MV-4-11 (cell line): ENCODE results near the gene HPS5.
"Not testable (repeated sequence)": the region's sequence is repeated elsewhere in the genome, so short reads cannot be mapped to it uniquely, and the experiment has no call there.

Source experiments
- DNase-seq: peaks from one replicate; lab custom pipeline; 2025; lab: John Stamatoyannopoulos, UW

The HPS5 gene, protein sequence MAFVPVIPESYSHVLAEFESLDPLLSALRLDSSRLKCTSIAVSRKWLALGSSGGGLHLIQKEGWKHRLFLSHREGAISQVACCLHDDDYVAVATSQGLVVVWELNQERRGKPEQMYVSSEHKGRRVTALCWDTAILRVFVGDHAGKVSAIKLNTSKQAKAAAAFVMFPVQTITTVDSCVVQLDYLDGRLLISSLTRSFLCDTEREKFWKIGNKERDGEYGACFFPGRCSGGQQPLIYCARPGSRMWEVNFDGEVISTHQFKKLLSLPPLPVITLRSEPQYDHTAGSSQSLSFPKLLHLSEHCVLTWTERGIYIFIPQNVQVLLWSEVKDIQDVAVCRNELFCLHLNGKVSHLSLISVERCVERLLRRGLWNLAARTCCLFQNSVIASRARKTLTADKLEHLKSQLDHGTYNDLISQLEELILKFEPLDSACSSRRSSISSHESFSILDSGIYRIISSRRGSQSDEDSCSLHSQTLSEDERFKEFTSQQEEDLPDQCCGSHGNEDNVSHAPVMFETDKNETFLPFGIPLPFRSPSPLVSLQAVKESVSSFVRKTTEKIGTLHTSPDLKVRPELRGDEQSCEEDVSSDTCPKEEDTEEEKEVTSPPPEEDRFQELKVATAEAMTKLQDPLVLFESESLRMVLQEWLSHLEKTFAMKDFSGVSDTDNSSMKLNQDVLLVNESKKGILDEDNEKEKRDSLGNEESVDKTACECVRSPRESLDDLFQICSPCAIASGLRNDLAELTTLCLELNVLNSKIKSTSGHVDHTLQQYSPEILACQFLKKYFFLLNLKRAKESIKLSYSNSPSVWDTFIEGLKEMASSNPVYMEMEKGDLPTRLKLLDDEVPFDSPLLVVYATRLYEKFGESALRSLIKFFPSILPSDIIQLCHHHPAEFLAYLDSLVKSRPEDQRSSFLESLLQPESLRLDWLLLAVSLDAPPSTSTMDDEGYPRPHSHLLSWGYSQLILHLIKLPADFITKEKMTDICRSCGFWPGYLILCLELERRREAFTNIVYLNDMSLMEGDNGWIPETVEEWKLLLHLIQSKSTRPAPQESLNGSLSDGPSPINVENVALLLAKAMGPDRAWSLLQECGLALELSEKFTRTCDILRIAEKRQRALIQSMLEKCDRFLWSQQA

DNA sequence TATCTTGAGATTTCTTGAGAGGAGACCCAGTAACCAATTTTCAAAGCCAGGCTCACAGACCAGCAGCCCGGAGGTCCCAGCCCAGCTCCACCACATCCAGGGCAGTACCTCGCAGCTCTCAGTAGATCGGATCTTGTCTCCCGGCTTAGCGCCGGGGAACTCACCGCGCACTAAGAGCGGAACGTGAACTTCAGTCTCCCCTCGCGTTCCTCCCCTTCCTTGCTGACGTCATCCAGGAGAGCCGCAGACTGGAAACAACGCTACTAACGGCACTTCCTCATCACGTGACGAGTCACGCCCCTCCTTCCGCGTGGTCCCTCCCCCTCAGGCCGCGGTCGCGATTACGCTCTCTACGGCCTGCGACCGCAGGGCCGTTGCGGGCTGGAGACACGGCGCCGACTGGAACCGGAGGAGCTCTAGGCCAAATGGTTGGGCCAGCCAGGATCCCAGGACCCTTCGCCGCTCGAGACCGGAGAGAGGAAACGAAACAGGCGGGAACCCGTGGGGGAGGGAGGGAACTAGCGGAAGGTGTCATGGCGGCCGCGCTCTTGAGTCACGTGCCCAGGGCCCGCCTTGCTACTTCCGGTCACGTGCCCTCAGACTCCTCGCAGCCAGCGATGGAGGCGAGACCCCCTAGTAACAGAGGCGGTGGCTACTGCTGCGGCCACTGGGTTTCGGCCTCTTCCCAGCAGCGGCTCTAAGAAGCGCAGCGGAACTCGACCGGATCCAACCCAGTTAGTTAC lies at the start of gene HPS5, which contains the start of gene GTF2H1:
Gene HPS5, minus strand, starts transcription at position 172 of the 743 bp plus-strand sequence. CDS start 4,282 bp downstream, outside the sequence.
Gene GTF2H1, plus strand, starts transcription at position 599 of the 743 bp plus-strand sequence. CDS start 10,508 bp downstream, outside the sequence.
- peak; percentile 97 for DNase-seq

DNA sequence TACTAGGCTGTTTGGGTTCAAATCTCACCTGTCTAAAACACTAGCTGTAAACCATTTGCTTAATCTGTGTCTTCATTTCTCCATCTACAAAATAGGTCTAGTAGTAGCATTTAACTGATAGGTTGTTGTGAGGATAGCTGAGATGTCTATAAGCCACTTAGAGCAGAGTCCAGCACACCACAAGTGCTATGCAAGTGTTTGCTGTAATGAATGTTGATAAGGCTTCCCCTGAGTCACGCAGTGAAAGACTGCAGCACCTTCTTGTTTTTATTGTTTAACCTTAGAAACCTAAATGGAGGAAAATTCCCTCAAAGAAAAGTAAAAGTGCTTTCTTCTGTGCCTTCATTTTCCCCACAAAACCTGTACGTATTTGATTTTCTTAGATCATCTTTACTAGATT lies 49.3 kb upstream of the HPS5 start:
- no peak for DNase-seq

DNA sequence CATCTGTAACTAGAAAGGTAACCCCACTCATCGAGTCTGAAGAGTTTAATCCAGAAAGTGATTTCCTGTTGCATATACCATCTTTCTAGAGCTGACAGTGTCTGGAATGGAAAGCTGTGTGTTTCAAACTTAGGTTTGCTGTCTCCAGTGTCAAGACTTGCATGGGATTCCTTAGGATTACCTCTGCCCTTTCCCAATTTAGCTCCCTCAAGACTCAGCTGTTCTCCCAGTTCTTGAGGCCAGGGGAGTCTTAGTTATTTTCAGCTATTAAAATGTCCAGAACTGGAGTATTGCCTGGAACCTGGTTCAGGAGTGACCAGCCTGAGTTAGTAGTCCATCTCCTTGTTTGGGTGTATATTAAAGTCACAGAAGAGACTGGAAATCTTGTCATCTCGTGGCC lies 47.5 kb upstream of the HPS5 start:
- no peak for DNase-seq

DNA sequence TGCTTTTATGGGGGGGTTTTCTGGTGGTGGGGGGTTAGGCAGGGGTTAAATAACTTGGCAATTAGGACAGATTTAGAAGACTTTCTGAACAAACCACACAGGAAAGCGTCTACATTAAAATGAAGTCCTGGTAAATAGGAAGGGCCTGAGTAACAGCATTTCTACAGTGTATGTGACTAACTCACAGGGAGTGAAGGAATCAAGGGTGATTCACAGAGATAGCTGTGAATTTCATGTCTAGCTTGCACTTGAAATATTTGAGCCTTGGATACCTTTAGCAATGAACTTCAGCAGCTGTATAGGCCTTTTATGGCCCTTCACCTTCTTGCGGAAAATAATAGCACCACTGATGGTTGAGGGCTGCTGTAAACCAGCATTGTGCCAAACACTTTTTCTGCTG lies 46.3 kb upstream of the HPS5 start:
- DNase-seq, result no peak

DNA sequence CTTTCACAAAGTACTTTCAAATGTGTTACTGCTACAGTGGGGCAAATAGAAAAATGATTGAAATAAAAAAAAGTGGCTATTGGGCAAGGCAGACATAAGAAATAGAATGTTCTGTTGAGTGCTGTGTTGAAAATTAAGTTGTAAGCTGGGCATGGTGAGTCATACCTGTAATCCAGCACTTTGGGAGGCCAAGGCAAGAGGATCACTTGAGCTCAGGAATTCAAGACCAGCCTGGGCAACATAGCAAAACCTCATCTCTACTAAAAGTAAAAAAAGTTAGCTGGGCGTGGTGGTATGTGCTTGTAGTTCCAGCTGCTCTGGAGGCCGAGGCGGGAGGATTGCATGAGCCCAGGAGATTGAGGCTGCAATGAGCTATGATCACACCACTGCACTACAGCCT lies 45.5 kb upstream of the HPS5 start:
- DNase-seq, result no peak

DNA sequence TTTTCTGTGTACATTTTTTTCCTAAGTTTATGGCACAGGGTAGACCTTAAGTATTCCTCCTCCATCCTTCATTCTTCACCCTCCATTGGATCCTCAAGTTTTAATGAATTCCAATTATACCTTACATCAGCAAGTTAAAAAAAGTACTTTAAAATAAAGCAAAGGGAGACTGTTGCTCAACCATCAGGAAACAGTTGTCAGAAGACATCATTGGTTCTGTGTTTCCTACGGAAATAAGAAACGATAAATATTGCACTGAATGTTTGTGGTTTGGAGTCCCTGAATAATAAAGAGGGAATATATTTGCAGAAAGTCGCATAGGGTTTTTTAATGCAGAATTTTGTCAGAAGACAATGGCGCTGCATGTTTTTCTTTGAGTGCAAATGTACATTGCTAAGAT lies 44.3 kb upstream of the HPS5 start:
- DNase-seq, result peak; percentile 12

DNA sequence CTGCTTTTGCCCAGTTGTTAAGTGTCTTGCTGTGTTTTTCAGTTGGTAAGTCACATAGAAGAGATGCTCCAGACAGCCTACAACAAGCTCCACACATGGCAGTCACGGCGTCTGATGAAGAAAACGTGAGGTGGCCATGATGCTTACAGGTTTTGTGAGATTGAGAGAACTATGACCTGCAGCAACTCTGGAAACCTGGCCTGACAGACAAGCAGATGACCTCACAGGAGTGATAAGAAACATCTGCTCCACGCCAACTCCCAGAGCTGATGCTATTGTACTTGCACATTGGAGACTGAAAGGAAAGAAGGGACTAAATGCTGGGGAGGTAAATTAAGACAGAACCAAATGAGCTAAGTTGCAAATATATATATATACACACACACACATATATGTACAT lies 43.8 kb upstream of the HPS5 start:
- DNase-seq, result no peak

DNA sequence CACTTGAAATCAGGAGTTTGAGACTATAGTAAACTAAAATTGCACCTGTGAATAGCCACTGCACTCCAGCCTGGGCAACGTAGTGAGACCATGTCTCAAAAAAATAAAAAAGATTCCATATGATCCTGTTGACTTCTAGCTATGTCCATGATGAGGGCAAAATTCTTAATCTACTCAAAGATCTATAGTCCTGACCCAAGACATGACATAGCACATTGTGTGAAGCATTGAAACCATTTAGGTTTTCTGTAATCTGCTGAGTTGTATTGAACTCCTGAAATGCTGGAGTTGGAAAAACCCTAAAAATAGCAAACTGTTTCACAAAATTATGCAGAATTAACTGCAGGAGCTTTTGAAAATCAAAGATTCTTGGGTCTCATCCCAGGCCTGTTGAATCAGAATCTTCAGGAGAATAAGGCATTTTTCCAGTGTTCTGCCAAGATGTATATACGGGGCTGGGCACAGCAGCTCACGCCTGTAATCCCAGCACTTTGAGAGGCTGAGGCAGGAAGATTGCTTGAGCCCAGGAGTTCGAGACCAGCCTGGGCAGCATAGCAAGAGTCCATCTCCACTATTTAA lies 42.6 kb upstream of the HPS5 start:
- DNase-seq, result no peak

DNA sequence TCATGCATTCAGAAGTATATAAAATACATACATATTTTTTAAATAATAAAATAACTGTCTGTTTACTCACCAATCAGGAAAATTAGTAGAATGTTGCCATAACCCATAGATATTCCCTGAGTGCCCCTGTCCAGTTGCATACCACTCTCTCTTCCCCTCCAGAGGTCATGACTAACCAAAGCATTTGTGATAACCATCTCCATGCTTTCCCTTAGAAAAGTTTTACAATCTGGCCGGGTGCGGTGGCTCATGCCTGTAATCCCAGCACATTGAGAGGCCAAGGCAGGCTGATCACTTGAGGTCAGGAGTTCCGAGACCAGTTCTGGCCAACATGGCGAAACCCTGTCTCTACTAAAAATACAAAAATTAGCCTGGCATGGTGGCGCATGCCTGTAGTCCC lies 39.2 kb upstream of the HPS5 start:
- DNase-seq, result no peak

DNA sequence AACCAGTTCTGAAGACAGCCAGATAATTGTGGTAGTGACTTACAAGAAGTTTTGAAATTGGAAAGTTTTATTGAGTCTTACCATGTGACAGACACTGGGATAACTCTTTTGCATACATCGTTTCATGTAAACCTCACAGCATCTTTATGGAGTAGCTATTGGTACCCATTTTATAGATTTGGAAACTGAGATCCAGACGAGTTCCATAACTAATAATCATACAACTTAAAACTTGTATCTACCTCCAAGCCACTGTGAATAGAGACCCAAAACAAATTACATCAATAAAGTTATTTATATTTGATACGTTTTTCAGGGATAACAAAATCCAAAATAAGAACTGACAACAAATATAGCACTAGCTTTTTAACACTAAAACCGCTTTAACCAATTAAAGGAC lies 36.7 kb upstream of the HPS5 start:
- no peak for DNase-seq

DNA sequence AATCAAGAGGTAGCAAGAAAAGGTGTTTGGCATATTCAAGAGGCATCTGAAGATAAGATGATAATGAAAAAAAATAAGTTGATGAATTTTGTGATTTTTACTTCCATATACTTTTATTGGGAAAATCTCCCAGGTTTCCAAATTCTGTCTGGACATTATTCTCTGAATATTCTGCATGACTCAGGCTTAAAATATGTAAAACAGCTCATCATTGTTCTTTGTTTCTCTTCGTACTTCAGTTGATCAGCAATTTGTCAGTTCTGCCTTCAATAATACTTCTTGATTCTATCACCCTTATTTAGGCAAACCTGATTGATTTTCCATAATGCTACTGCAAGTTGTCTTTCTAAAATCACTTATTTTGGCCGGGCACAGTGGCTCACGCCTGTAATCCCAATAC lies 30.6 kb upstream of the HPS5 start:
- no peak for DNase-seq

DNA sequence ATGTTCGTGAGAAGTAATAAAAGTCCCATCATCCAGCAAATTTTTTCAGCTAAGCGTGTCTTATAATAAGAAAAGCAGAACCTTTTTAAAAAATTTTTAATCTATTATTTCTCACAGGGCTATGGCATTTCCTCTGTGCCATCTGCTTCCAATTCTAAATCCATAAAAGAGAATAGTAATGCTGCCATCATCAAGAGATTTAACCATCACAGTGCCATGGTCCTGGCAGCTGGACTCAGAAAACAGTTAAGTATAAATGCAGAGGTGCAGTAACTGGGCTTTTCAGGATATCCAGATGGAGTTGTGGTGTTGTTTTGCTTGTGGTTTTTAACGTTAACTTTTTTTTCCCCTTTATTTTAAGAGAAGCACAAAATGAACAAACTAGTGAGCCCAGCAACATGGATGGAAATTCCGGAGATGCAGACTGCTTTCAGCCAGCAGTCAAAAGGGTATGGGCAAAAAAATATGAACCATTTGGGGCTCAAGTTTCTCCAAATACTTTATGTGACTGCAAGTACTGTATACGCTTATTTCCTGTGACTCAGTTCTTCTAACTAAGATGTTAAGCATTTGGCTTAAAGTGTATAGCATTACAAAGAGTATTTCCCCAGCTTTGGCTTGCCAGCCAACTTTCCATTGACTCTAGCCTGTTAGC lies 25.7 kb upstream of the HPS5 start:
- no peak for DNase-seq

DNA sequence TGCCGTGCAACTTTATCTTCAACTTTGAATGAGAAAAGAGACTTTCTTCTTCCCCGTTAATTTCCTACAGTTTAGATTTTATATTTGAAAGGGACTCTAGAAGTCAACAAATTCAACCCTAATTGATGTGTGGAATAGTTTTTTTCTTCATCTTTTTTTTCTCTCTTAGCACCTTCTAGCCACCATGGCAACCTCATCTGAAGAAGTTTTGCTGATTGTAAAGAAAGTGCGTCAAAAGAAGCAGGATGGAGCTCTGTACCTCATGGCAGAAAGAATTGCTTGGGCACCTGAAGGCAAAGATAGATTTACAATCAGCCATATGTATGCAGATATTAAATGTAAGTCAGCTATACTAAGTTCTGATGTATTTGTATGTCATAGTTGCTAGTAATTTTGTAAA lies 11.0 kb upstream of the HPS5 start:
- no peak for DNase-seq

DNA sequence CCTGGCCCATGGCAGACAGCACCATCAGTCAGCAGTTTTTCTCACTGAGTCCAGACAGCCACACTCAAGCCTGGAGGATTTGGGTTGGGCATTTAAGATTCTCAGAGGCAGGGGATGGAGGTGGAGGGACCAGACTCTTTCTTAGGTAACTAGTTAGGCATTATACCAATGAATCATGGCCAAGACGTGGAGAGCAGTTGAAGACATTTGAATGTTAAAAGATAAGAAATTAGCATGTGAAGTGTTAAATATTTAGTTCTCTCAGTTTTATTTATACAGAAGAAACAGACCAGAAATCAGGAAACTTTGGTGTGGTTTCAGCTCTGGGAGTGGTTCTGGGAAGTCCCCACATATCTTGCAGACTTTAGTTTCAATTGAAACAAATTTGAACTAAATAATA lies 10.4 kb upstream of the HPS5 start:
- DNase-seq, result no peak

DNA sequence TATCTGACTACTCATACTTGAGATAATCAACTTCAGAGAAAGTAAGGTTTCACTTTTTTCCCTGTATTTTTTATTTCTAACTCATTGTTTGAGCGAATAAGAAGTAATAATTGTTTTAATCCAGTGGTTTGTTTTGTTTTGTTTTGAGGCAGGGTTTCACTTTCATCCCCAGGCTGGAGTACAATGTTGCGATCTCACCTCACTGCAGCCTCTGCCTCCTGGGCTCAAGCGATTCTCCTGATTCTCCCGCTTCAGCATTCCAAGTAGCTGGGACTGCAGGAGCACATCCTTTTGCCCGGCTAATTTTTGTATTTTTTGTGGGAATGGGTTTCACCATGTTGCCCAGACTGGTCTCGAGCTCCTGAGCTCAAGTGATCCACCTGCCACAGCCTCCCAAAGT lies 9.0 kb upstream of the HPS5 start:
- no peak for DNase-seq

DNA sequence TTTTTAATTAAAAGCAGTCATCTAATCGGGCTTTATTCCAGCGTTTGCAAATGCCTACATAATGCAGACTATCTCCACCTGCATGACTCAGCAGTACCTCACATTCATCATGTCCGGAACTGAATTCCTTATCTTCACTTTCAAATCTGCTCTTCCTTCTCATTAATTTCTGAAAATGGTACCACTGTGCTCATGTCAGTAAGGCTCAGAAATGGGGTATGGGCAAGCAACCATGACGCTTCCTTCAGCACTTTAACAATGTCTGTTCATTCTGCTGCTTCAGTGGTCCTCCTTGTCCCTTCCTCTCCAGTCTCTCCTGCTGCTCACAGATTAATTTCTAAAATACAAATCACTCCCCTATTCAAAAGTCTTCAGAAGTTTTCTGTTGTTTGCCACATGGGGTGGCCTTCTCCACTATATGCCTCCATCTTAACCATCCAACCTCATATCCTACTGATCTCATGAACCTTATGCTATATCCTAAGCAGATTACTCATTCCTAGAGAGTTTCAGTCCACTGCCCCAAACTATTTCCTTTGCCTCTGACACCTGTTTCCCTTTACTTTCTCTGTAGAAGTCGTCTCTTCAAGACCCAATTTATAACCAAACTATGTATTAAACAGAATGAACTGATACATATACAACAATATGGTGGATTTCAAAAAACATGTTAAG lies 7.4 kb upstream of the HPS5 start:
- DNase-seq, result no peak

DNA sequence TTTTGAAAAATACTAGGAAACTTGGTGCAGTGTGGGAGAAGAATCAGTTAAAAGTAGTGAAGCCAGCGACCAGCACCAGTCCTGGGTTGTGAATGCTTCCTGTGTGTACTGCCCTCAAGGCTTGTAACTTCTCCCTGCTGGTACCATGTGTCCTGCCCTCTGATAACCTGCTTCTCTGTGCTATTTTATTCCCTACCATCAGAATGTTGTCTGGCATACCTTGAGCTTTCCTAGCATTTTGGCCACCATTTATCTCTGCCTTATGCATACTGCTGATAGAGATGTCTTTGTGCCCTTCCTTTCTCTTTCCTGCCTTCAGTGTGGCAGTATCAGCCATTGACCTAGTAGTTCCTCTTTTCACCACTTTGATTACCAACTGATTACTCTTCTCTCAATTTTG lies 2.4 kb upstream of the HPS5 start:
- peak; percentile 32 for DNase-seq

DNA sequence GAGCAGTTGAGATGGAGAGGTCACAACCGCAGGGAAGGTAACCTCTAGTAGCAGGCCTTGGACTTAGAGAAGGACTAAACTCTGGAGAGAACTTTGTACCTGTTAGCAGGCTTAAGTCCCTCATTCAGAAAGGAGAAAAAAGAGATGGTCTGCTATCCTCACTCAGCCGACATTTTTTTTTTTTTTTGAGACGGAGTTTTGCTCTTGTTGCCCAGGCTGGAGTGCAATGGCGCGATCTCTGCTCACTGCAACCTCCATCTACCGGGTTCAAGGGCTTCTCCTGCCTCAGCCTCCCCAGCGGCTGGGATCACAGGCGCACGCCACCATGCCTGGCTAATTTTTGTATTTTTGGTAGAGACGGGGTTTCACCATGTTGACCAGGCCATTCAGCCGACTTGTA lies 1.9 kb upstream of the HPS5 start:
- DNase-seq, result not testable (repeated sequence)

DNA sequence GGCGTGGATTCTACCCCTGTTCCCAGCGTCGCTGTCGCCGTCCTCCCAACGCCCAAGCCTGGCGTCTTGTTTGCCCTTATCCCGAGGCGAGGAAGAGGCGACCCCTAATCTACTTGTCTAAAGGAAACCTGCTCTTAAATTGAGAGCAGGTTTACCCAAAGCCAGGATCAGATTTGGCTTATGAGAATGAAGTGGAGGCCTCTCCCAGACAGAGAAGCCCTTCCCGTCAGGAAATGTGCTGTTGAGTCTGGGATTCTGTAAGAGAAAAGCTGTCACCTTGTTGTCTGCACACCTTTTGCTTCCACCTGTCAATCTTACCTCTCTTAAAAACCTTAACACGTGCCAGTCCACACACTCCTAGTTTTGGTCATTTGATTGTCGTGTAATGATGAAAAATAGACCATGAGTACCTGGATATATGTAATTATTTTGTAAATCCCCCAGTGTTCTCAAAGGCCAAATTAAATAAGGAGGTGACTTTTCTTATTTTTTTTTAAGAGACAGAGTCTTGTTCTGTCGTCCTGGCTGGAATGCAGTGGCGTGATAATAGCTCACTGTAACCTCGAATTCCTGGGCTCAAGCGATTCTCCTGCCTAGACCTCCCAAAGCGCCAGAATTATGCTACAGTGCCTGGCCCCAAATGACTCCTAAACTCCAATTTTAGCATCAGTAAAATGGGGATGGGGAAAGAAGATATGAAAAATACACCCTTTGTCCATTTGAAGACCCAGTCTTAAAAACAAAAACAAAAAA lies 1.1 kb upstream of the HPS5 start:
- no peak for DNase-seq

DNA sequence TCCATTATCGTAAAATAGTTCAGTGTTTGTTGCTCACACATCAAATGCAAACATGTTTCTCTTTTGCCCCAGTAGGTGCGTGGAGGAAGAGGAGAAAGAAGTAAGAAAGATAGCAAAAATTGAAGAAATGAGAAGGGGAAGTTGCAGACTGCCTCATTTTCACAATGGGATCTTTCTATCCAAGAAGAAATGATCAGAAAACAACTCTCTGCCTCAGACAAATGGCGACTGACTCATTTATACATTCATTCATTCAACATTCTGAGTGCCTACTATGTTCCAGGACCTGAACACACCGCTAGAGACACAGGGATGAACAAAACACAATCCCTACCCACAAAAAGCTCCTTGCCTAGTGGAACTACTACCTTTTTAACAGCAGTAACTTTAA lies 367 bp downstream of the HPS5 start:
- peak; percentile 59 for DNase-seq
